ENCODE results near the gene NALF2. TPM values are rescaled to one million over a fixed set of nuclear protein-coding genes. Genes with fewer than 3 reads are reported as not detected.
A peak's percentile ranks its signal among the peaks of the same experiment; 100 is the strongest.

NALF2 gene
- total and polyA plus RNA-seq, 5 donors from 2014 or later: not detected

GRCh38 chrX:69535661-69536060, 31.5 kb downstream of the NALF2 start:
- Histone ChIP-seq H3K9me3 (ENCODE audit: control insufficient read depth in 2 of 2, low read length in 2 of 2) (no peaks in the 10 kb centered on the region), H3K36me3 (ENCODE audit: control insufficient read depth, insufficient read depth, low read length) (no peaks in the 10 kb centered on the region), H3K27ac (ENCODE audit: insufficient read depth, low read length, poor library complexity, severe bottlenecking) (no peak overlapping the region), H3K4me1 (ENCODE audit: control insufficient read depth, insufficient read depth, low read length, poor library complexity, severe bottlenecking) (no peaks in the 10 kb centered on the region), H3K27me3 (ENCODE audit: control insufficient read depth, insufficient read depth, low read length) (no peaks in the 10 kb centered on the region), H3K4me3 (ENCODE audit: low read depth, low read length) (no peak overlapping the region)
- no peak for DNase-seq
- Mint-ChIP-seq H3K27ac (no peak overlapping the region), H3K4me1 (peaks cover 0 to 10% (median 6%) of the 10 kb centered on the region in 4 donors), H3K4me3 (no peak overlapping the region), H3K36me3 (no peaks in the 10 kb centered on the region), H3K27me3 (peaks cover 10% of the 10 kb centered on the region), H3K9me3 (peaks cover 0 to 2% (median 0%) of the 10 kb centered on the region in 7 donors)
- no peak for ATAC-seq (ENCODE audit: low read depth in 2 of 2)

DNA sequence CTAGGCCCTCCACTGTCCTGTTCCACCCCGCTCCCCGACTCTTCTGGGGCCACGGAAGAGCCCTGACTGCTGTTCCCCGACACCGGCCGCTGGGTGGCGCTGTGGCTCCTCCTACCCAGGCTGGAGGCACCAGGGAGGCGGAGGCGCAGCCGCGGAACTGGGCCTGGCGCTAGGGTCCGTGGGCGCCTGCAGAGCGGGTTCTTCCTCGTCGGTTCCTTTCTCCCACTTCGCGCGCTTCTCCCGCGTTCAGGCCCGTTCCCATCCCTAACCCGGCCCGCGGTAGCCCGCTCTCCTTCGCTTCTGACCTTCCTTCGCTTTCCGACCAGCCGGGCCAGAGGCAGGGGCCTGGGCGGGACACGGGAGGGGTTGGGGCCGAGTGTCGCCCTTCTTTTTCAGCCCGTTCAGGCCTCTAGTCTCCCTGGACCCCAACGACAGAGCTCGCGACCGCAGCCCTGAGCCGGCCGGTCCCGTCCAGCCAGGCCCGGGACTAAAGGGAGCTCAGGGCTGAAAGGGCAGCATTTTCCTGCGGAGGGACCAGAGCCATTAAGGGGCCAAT, 34.3 kb downstream of the NALF2 start:
- ATAC-seq (ENCODE audit: low read depth in 2 of 2): peak; percentile 71 to 83
- H3K27ac ChIP-seq (ENCODE audit: insufficient read depth, low read length, poor library complexity, severe bottlenecking): no peak overlapping the region
- Mint-ChIP-seq H3K36me3 (no peaks in the 10 kb centered on the region), H3K4me1 (peaks cover 0 to 10% (median 6%) of the 10 kb centered on the region in 4 donors), H3K9me3 (peaks cover 0 to 2% (median 0%) of the 10 kb centered on the region in 7 donors), H3K4me3 (peak overlapping the region in 1 of 4 donors; percentile 7), H3K27me3 (peaks cover 10% of the 10 kb centered on the region), H3K27ac (no peak overlapping the region)
- no peaks in the 10 kb centered on the region for H3K4me1 ChIP-seq (ENCODE audit: control insufficient read depth, insufficient read depth, low read length, poor library complexity, severe bottlenecking)
- no peaks in the 10 kb centered on the region for H3K27me3 ChIP-seq (ENCODE audit: control insufficient read depth, insufficient read depth, low read length)
- peak; percentile 33 to 67 (median 47) for DNase-seq
- no peaks in the 10 kb centered on the region for H3K9me3 ChIP-seq (ENCODE audit: control insufficient read depth in 2 of 2, low read length in 2 of 2)
- H3K36me3 ChIP-seq (ENCODE audit: control insufficient read depth, insufficient read depth, low read length): no peaks in the 10 kb centered on the region
- no peak overlapping the region for H3K4me3 ChIP-seq (ENCODE audit: low read depth, low read length)

DNA sequence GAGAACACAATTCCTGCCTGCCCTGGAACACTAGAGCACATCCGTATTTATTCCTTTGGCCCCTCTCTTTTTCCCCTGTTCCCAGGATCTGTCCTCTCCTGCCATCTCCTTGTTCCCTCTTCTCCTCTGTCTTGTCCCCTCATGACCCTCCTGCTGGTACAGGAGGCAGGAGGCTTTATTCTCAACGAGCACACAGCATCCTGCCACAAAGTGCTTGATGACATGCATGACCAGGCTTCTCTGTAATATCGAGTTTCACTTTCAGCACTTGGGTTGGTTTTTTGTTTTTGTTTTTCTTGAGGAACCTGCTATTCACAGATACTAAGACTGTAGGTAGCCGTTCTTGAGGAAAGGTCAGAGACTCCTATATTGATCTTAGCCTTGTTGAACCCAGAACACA, 35.3 kb downstream of the NALF2 start:
- DNase-seq (peak in 1 of 3 donors; percentile 59), ATAC-seq (ENCODE audit: low read depth in 2 of 2) (peak in 1 of 2 donors; percentile 47)
- Mint-ChIP-seq H3K27ac (peak overlapping the region in 2 of 3 donors; percentile 2 to 90), H3K4me1 (peaks cover 0 to 10% (median 6%) of the 10 kb centered on the region in 4 donors), H3K9me3 (peaks cover 0 to 2% (median 0%) of the 10 kb centered on the region in 7 donors), H3K4me3 (peak overlapping the region in 2 of 4 donors; percentile 13 to 54), H3K27me3 (peaks cover 10% of the 10 kb centered on the region), H3K36me3 (no peaks in the 10 kb centered on the region)
- Histone ChIP-seq H3K36me3 (ENCODE audit: control insufficient read depth, insufficient read depth, low read length) (no peaks in the 10 kb centered on the region), H3K4me1 (ENCODE audit: control insufficient read depth, insufficient read depth, low read length, poor library complexity, severe bottlenecking) (no peaks in the 10 kb centered on the region), H3K27ac (ENCODE audit: insufficient read depth, low read length, poor library complexity, severe bottlenecking) (no peak overlapping the region), H3K27me3 (ENCODE audit: control insufficient read depth, insufficient read depth, low read length) (no peaks in the 10 kb centered on the region), H3K4me3 (ENCODE audit: low read depth, low read length) (no peak overlapping the region), H3K9me3 (ENCODE audit: control insufficient read depth in 2 of 2, low read length in 2 of 2) (no peaks in the 10 kb centered on the region)

DNA sequence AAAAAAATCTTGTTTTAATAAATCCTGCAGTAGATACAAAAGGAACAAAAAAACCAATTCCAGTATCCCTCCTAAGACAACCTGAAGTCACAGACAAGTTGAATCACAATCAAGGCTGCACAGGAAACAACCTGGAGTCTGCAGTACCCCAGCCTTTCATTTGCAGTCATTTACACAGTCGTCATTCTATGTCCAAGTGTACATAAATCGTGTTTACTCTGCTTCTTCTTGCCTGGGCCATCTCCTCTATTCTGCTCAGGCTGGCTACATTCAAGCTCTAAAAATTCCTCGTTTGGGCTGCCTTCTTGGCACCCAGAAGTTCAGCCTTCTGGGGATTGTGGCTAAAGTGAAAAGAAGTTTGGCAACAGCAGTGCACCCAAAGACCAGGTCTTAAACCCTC, 37.8 kb downstream of the NALF2 start:
- H3K4me3 Mint-ChIP-seq: no peak overlapping the region
- no peaks in the 10 kb centered on the region for H3K27me3 ChIP-seq (ENCODE audit: control insufficient read depth, insufficient read depth, low read length)

GRCh38 chrX:69543572-69543971, 39.4 kb downstream of the NALF2 start:
- no peaks in the 10 kb centered on the region for H3K27me3 ChIP-seq (ENCODE audit: control insufficient read depth, insufficient read depth, low read length)
- Mint-ChIP-seq H3K36me3 (no peaks in the 10 kb centered on the region), H3K4me1 (peaks cover 0 to 9% (median 6%) of the 10 kb centered on the region in 4 donors), H3K4me3 (no peak overlapping the region), H3K27ac (no peak overlapping the region), H3K27me3 (peaks cover 4% of the 10 kb centered on the region), H3K9me3 (peaks cover 0 to 7% (median 0%) of the 10 kb centered on the region in 7 donors)
- DNase-seq (no peak), ATAC-seq (ENCODE audit: low read depth in 2 of 2) (no peak)
- no peak overlapping the region for H3K4me3 ChIP-seq (ENCODE audit: low read depth, low read length)
- no peaks in the 10 kb centered on the region for H3K4me1 ChIP-seq (ENCODE audit: control insufficient read depth, insufficient read depth, low read length, poor library complexity, severe bottlenecking)
- H3K9me3 ChIP-seq (ENCODE audit: control insufficient read depth in 2 of 2, low read length in 2 of 2): no peaks in the 10 kb centered on the region
- no peaks in the 10 kb centered on the region for H3K36me3 ChIP-seq (ENCODE audit: control insufficient read depth, insufficient read depth, low read length)
- no peak overlapping the region for H3K27ac ChIP-seq (ENCODE audit: insufficient read depth, low read length, poor library complexity, severe bottlenecking)

More for the DNA sequence above, 37.8 kb downstream of the NALF2 start:
- Histone ChIP-seq H3K4me3 (ENCODE audit: low read depth, low read length) (no peak overlapping the region), H3K36me3 (ENCODE audit: control insufficient read depth, insufficient read depth, low read length) (no peaks in the 10 kb centered on the region), H3K27ac (ENCODE audit: insufficient read depth, low read length, poor library complexity, severe bottlenecking) (no peak overlapping the region), H3K9me3 (ENCODE audit: control insufficient read depth in 2 of 2, low read length in 2 of 2) (no peaks in the 10 kb centered on the region), H3K4me1 (ENCODE audit: control insufficient read depth, insufficient read depth, low read length, poor library complexity, severe bottlenecking) (no peaks in the 10 kb centered on the region)
- Mint-ChIP-seq H3K4me1 (peaks cover 0 to 10% (median 6%) of the 10 kb centered on the region in 4 donors), H3K27me3 (peaks cover 4% of the 10 kb centered on the region), H3K9me3 (peaks cover 0 to 3% (median 0%) of the 10 kb centered on the region in 7 donors), H3K36me3 (no peaks in the 10 kb centered on the region), H3K27ac (no peak overlapping the region)
- ATAC-seq (ENCODE audit: low read depth in 2 of 2) (no peak), DNase-seq (no peak)

DNA sequence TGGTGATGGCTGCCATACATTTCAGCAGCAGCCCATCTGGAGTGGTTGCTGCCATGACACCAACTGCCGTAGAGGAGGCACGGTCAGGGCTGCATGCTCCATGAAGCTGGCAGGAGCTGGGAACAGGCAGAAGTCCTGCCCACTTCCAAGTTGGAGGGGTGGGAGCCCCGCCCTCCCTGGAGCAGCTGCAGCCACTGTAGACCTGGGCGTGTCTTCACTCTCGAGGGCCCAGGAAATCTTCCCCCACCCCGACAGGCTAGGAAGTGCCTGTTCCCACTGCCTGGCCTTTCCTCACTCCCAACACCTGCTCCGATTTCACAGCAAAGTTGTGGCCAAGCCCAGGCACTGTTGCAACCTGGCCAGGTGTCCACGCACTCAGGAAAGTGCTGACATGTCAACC, 42.3 kb downstream of the NALF2 start:
- Histone ChIP-seq H3K36me3 (ENCODE audit: control insufficient read depth, insufficient read depth, low read length) (no peaks in the 10 kb centered on the region), H3K27me3 (ENCODE audit: control insufficient read depth, insufficient read depth, low read length) (no peaks in the 10 kb centered on the region), H3K27ac (ENCODE audit: insufficient read depth, low read length, poor library complexity, severe bottlenecking) (no peak overlapping the region), H3K4me1 (ENCODE audit: control insufficient read depth, insufficient read depth, low read length, poor library complexity, severe bottlenecking) (no peaks in the 10 kb centered on the region), H3K4me3 (ENCODE audit: low read depth, low read length) (no peak overlapping the region), H3K9me3 (ENCODE audit: control insufficient read depth in 2 of 2, low read length in 2 of 2) (no peaks in the 10 kb centered on the region)
- no peaks in the 10 kb centered on the region for H3K36me3 Mint-ChIP-seq
- no peak for ATAC-seq (ENCODE audit: low read depth in 2 of 2)
- no peaks in the 10 kb centered on the region for H3K27me3 Mint-ChIP-seq
- no peak for DNase-seq
- H3K27ac Mint-ChIP-seq: no peak overlapping the region
- no peaks in the 10 kb centered on the region for H3K4me1 Mint-ChIP-seq
- no peak overlapping the region for H3K4me3 Mint-ChIP-seq
- H3K9me3 Mint-ChIP-seq: peaks cover 0 to 6% (median 0%) of the 10 kb centered on the region in 7 donors

DNA sequence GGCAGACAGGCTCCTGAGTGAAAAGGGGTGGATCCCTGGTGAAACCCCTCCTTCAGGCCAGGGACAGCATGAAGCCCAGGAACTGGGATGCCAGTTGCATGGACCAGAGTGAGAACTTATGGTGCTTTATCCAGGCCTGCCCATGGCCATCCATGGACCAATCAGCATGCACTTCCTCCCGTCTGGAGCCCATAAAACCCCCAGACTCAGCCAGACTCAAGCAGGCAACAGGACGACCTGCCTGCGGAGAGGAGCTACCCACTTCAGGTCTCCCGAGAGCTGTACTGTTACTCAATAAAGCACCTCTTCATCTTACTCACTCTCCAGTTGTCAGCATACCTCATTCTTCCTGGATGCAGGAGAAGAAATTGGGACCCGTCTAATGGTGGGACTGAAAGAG, 42.9 kb downstream of the NALF2 start:
- no peak overlapping the region for H3K4me3 Mint-ChIP-seq
- peaks cover 0 to 6% (median 0%) of the 10 kb centered on the region in 7 donors for H3K9me3 Mint-ChIP-seq
- H3K36me3 Mint-ChIP-seq: no peaks in the 10 kb centered on the region
- H3K27ac Mint-ChIP-seq: no peak overlapping the region
- H3K27me3 ChIP-seq (ENCODE audit: control insufficient read depth, insufficient read depth, low read length): no peaks in the 10 kb centered on the region
- H3K4me1 Mint-ChIP-seq: no peaks in the 10 kb centered on the region
- no peaks in the 10 kb centered on the region for H3K27me3 Mint-ChIP-seq
- no peak for DNase-seq
- no peak overlapping the region for H3K4me3 ChIP-seq (ENCODE audit: low read depth, low read length)
- no peaks in the 10 kb centered on the region for H3K9me3 ChIP-seq (ENCODE audit: control insufficient read depth in 2 of 2, low read length in 2 of 2)
- no peak overlapping the region for H3K27ac ChIP-seq (ENCODE audit: insufficient read depth, low read length, poor library complexity, severe bottlenecking)
- ATAC-seq (ENCODE audit: low read depth in 2 of 2): no peak
- no peaks in the 10 kb centered on the region for H3K36me3 ChIP-seq (ENCODE audit: control insufficient read depth, insufficient read depth, low read length)
- H3K4me1 ChIP-seq (ENCODE audit: control insufficient read depth, insufficient read depth, low read length, poor library complexity, severe bottlenecking): no peaks in the 10 kb centered on the region

- Mint-ChIP-seq H3K9me3 (peaks cover 0 to 4% (median 0%) of the 10 kb centered on the region in 7 donors), H3K27ac (no peak overlapping the region), H3K36me3 (no peaks in the 10 kb centered on the region), H3K4me1 (no peaks in the 10 kb centered on the region), H3K4me3 (no peak overlapping the region), H3K27me3 (no peaks in the 10 kb centered on the region)
- no peak overlapping the region for H3K27ac ChIP-seq (ENCODE audit: insufficient read depth, low read length, poor library complexity, severe bottlenecking)
- no peak overlapping the region for H3K4me3 ChIP-seq (ENCODE audit: low read depth, low read length)
- no peaks in the 10 kb centered on the region for H3K27me3 ChIP-seq (ENCODE audit: control insufficient read depth, insufficient read depth, low read length)
- no peaks in the 10 kb centered on the region for H3K4me1 ChIP-seq (ENCODE audit: control insufficient read depth, insufficient read depth, low read length, poor library complexity, severe bottlenecking)
- ATAC-seq (ENCODE audit: low read depth in 2 of 2) (no peak), DNase-seq (no peak)
- no peaks in the 10 kb centered on the region for H3K9me3 ChIP-seq (ENCODE audit: control insufficient read depth in 2 of 2, low read length in 2 of 2)
- no peaks in the 10 kb centered on the region for H3K36me3 ChIP-seq (ENCODE audit: control insufficient read depth, insufficient read depth, low read length)
These were observed 47.4 kb downstream of the NALF2 start for GRCh38 chrX:69551421-69552009.

All from CD4-positive, CD25-positive, alpha-beta regulatory T cell (primary cell).